DMS79 treated with DMSO at 0.1 percent for 48 hours (cell line): ENCODE results near the gene FBXW12.

ENCODE experiments used
- DNase-seq: peaks from one replicate; lab custom pipeline; 2025; lab: John Stamatoyannopoulos, UW

Gene FBXW12

DNA sequence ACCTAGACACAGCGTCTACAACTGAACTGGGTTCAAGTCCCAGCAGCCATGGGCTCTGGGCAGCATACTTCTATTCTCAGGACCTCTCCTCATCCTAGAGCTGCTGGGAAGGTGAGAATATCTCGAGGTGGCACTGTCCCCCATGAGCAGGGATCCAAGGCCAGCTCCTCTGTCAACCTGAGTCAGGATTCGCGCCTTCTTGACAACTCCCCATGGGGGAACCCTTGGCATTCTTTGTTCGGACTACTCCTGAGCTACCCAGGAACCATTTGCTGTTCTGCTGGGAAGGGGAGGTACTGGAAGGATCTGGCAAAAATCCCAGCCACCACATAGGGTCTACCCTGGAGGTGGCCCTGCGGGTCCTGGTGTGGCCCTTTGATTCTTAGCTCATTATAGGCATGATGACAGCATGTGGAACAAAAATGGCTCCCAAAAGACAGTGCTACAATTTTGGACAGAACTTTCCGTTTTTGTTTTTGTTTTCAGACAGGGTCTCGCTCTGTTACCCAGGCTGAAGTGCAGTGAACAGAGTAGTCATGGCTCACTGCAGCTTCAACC lies 35.6 kb downstream of the FBXW12 start:
- no peak for DNase-seq

DNA sequence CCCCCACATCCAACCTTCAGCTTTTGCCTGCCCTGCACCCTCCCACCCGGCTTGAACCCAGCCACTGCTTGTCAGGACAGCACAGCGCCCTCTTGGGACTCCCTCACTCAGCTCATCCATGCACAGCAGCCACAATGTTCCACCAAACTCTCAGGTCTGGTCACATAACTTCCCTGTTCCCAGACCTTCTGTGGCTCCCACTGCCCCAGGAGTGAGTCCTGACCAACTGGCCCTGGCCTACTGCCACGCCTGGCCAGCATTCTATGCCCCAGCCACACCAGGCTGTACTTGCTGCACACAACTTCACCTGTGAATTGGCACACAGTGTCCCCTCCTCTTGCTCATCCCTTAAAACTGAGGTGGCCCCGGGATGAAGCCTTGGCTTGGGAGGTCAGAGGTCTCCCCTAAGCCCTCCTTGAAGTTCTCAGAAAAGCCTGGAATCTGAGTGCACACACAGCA lies 36.8 kb downstream of the FBXW12 start:
- no peak for DNase-seq

DNA sequence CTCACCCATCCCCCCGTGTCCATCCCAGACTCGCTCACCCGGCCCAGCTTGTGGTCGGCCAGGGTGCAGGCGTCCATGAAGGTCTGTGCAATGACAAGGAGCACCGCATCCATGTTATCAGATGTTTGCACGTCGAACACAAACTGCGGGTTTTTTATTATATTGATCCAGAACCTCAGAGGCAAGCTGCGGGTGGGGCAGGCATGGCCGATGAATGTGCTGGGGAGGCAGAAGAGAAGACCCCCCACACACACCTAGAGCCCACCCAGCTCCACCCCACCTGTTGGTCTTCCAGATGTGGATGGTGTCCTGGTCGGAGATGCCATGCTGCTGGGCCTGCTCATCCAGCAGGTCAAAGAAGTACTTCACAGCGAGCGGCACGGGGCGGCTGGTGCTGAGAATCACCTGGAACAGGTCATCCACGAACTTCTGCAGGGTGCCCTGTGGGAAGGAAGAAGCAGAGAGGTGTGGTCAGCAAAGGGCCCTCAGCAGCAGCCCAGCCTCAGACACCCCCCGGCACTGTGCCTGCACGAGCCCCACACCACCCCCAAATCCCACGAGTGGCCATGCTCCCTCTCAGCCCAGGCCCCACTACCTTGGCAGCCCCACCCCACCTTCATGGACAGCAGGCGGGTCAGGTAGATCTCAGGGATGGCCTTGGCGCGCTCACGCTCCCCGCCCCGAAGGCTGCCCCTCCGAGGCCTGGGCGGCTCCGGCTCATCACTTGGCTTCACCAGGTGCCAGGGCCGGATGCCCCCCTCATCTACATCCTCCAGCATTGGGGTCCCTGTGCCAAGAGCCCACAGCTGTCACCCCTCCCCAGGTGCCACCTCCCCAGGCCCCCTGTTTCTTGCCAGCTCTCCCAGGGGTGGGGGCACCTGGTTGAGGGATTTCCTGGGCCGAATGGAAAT lies 37.5 kb downstream of the FBXW12 start:
- DNase-seq, result no peak

DNA sequence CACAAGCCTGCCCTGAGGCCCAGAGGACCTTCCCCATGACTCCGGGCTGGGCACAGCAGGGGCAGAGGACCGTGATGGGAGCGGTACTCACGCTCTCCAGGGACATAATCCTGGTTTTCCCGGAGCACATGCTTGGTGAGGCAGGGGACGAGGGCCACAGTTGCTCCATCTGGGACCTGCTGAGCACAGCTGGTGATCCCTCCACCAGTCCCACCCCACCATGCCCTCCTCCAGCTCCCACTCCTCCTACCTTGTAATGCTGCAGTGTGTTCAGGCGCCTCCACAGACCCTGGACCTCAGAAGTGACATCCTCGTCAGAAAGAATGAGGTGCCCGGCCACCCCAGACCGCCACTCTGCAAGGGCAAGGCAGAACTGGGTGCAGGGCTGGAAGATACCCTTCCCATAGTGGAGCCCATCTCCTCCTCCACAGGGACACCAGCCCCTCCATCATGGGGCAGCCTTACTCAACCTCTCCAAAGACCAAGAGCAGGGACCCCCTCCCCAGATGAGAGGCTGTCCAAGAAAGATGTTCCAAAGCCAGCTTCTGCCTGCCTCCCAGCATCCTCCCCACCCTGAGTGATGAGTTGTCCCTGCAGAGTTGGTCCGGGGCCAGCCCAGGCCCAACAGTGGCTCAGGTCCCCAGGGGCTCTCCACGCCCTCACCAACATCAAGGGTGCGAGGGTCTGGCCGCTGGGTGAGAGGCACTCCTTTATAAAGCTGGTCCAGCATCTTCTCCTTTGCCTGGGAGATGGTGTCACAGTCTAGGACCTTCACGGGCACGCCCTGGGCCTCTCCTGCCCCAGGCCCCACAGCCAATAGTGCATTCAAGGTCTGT lies 38.4 kb downstream of the FBXW12 start:
- DNase-seq, result no peak

DNA sequence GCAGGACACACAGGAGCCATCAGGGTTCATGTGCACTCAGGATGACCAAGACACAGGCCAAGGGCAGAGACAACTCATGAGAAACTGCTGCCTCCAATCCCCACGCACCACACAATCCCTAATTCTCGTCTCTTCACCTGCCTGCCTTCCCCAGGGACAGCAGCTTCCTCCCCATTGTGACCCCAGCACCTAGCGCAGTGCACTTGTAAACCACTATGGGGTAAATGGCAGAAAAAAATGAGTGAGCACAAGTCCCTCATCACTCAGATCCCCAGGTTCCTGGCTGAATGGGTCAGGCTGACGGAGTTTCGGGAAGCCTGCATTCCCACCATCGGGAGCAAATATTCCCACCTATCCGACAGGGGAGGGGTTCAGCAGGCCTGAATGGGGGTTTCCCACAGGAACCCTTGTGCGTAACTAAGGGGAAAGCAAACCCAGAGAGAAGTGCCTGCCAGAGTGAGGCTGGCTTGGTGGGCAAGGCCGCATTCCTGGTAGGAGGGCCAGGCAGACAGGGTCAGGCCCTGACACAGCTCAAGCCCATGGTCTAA lies 39.1 kb downstream of the FBXW12 start:
- no peak for DNase-seq

DNA sequence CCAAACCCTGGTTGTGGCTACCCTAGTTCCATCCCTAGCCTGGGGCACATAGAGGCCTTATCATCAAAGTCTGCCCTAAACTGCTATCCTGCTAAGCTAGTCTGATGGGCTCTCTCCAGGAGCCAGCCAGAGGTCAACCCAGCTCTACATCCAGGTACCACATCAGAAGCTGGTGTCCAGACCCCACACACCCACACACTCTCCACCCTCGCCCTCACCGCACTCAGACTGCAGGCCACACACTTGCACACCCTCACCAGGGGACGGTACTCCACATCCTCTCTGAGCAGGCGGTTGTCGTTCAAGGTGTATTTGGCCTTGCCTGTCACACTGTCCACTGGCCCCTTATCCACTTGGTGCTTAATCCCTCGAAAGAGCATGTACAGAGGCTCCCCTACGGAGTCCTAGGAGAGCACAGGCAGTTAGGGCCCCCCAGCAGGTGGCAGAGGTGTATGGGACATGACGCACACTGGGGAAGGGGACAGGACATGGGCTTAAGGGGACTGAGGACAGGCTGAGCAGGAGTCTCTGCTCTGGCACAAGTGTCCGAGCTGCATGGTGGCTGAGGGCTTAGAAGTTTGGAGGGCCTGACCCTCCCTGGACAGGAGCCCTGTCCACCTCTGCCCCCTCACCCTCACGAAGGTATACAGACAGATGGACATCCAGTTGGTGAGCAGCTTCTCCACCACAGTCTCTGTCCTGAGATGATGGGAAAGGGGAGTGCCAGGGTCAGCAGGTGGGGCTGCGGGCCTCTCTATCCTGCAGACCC lies 39.8 kb downstream of the FBXW12 start:
- DNase-seq, result no peak

DNA sequence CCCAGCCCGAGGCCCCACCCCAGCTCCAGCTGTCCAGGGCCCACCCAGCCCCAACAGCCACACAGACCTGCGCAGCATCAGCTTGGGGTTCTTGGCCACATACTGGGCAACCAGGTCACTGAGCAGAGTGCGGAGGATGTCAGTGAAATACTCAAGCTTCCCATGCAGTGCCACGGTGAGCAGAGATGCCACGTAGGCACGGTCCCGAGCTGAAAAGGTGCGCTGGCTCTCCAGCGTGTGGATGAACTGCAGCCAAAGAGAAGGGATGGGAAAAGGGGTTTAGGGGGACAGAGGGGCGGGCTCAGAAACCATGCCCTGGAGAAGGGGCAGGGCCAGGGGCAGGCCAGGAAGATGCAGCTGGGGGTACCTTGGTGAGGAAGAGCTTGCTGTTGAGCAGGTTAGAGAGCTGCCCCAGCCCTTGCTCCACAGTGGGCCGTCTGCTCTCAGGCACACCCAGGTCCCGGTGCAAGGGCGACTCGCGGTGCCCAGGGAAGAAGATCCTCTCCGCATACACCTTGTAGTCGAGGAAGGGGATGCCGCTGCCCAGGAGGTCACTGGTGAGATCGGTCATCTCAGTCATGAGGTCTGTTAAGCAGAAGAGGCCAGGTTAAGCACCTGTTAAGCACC lies 40.5 kb downstream of the FBXW12 start:
- DNase-seq, result no peak

DNA sequence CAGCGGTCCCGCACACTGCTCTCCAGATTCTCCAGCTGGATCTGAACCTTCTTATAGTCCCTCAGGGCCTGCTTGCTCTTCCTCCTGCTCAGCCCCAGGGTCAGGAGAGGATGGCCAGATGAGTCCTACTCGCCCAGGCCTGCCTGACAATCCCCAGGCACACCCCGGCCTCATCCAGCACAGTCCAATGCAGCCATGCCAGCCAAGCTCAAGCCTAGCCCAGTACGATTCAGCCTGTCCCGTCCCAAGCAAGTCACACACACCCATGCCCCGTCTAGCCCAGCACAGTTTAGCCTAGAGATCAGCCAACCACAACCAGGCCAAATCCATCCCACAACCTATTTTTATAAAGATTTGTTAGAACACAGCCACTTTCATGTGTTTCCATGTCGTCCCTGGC lies 41.1 kb downstream of the FBXW12 start:
- no peak for DNase-seq

DNA sequence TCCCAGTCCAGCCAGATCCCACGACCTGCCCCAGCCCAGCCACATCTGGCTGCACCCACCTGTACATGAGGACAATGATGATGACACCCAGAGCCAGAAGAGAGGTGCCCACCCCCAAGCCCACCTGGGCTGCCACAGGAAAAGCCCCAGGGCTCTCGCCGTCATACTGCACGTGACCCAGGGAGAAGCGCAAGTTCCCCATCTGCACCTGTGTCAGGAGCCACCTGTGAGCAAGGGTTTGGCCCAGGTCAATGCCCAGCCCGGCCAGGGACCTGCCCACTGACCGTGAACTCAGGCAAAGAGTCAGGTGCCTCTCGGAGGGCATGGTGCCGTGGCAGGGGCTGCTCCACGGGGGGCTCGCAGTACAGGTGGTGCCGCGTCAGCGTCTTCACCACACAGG lies 41.6 kb downstream of the FBXW12 start:
- DNase-seq, result no peak

DNA sequence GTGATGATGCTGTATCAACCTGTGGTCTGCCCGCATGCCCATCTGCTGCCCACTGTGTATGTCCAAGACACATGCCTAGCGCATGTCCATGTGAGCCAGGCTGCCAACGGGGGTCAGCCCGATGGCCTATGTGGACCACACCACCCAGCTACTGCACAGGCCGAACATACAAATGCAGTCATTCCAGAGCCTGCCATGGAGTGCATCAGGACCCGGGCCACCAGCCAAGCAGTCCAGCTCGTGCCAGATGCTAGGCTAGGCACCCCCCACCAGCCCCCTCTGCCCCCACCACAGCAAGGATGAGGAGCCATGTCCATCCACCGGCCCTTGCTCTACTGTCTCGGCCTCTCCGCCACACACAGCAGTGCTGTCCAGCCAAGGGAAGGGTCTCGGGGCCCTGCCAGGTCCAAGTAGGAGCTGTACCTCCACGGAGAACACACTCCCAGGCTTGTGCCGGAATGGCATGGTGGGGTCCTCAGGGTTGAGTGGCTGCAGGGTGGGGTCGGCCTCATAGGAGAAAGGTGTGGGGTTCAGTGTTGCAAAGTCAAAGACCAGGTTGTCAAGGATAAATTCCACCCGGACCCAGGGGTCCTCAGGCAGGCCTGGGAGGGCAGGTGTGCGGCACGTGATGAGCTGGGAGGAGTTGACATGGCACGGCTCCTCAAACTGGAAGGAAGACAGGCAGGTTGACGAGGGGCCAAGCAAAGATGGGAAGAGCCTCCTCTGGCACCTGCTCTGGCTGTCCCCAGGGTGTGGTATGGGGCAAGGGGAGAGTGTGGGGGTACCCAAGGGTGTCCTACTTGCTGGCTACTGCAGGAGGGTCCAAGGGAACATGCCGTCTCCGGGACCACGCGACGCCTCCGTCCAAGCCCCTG lies 42.6 kb downstream of the FBXW12 start:
- no peak for DNase-seq

DNA sequence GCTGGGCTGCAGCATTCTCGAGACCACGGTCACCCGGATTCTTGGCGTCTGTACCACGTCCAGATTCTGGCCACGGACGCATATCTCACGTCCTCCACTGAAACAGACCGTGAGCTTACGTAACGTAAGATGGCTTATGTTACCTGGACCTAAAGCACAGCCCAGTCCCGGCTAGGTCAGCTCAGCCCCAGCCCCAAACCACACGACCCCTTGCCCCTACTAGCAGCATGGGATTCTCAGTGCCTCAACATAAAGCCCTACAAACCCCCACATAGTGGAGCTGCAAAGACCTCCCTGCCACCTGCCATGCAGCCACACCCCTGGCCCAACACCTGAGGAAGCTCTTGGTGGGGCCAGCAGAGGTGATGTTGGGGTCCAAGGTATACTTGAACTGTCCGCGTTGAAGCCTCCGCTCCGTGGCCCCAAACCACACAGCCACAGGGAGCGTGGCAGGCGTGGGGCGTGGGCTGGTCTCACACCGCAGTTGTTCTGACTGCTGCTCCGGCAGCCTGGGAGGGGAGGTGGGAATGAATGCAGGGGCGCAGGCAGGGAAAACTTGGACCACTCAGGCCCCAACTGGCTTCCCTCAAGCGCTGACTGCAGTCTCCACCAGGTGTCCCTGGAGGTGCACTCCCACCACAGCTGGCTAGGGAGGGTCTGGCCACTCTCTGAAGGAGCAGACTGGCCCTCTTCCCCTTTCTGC lies 43.4 kb downstream of the FBXW12 start:
- DNase-seq, result no peak

DNA sequence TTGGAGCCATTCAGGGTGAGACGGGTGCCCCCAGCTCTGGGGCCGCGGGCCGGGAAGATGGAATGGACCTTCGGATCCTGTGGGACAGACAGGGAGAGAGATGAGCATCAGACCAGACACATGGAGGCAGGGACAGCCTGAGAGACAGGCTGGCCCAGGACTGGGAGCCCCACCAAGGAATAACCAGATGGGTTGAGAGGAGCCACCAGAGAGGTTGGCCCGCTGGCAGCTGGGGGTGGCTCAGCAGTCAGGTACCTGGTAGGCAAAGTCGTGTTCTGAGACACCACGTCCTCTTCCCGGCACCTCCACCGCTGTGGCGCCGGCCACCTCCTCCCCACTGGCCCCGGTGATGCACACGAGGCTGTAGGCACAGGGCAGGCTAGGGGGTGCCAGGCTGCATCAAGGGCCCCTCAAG lies 44.1 kb downstream of the FBXW12 start:
- no peak for DNase-seq

DNA sequence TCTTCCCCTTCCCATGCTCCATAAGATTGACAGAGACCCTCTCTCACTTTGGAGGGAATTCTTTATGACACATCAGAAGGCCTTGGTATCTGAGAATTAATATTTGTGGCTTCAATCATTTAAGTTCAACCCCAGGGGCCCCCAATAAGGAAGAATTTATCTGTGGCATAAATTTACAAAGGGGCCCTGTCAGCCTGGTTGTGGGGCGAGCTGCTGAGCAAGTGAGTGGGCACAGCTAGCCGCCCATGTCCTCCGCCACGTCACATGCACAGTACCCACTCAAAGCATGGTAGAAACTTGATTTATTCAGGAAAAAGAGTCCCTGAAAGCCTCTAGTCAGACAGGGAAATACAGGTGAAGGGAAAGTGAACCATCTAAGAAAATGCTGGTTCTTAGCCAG lies 44.5 kb downstream of the FBXW12 start:
- no peak for DNase-seq

DNA sequence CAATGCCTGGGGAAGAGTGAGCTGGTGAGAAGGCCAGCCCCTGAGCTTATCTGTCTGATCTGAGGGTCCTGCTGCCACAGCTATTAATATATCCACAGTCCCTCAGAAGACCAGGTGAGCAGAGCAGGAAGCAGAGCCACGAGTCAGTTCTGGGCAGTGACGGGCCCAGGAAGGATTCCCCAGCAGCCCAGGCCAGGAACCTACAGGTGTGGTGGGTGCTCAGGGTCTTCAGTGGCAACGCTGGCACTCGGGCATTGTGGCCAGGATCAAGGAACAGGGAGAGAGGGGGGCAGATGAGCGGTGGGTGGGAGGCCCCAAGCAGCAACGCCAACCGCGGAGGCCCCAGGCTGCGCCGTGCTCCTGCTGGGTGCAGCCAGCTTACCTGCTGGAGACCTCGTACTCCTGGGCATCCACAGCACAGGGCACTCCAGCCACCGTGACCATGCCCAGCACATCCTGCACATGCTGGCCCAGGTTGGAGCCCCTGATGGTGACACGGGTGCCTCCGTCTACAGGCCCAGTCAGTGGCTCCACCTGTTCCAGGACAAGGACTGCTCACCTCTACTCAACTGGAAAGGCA lies 45.6 kb downstream of the FBXW12 start:
- no peak for DNase-seq

DNA sequence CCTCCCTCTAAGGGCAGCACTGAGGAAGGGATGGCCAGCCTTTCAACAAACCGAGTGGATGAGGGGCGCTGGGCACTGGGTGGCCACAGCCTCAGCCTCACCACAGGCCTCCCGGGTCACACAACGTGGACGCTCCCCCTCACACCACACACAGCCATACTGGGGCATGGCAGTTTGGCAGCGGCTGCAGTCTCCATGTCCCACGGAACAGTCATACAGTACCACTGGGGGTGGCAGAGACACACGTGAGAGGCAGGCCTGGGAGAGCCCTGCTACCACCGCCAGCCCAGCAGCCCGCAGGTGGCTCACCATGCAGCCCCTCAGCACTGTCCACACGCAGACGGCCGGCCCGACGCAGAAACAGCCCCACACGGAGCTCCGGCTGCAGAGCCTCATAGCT lies 46.1 kb downstream of the FBXW12 start:
- no peak for DNase-seq

DNA sequence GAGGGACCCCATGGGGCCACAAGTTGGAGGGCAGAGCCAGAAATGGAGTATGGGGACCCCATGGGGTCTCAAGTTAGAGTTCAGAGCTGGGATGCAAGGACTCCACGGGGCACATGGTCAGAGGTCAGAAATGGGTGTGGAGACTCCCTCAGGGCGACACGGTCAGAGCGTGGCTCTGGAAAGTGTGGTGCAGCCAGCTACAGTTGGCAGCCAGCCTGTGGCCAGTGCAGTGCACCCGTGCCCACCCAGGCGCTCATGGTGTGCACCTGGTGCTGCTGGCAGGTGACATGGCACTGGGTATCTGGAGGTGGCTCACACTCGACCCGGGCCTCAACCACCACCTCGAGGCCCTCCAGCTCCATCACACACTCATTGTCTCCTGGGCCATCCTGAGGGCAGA lies 46.6 kb downstream of the FBXW12 start:
- DNase-seq, result no peak

DNA sequence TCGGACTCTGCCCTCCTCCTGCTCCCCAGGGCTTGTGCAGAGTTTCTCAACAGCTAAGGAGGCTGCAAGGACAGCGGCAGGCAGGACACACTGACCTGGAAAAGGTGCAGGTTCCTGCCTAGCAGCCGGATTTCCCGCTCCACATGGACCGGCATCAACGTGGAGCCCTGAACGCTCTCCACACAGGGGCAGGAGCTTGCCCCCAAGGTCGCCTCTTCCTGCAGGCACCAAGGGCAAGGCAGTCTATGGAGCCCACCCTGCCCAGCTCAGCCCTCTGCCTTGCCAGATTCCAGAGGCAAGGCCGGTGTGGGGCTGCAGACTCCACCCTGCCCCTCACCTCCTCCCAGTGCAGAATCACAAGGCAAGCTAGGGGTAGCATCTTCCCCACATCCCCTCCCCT lies 47.1 kb downstream of the FBXW12 start:
- no peak for DNase-seq

DNA sequence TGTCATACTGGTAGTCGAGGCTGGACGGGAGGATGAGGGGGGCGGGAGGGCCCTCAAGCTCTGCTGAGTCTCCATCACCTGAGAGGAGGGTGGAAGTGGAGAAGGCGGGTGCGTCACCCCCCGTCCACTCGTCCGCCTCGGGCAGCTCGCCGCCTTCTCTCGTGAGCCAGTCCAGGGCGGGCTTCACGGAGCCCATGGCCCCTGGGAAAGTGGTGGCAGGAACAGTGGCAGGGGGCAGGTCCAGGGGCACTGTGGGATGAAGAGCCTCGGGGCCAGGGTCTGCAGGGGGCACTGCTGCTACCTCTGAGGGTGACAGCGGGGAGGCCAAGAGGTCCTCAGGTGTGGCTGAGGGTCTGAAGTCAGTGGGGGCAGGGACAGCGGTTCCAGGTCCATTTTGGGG lies 47.6 kb downstream of the FBXW12 start:
- DNase-seq, result no peak

DNA sequence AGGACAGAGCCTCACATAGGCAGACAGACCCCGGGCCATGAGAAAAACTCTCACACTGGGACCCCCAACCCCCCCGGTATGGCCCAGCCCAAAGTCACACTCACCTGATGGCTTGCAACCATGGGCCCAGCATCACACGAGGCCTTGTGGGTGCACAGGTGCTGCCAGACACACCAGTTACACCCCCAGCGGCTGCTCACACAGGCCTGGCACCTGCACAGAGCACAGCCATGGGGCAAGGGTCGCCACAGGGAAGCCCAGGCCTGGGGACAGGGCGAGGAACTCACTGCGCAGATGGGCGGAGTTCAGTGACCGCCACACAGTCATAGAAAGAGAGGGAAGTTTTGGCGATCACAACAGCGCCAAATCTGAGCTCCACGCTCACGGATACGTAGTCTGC lies 48.5 kb downstream of the FBXW12 start:
- DNase-seq, result no peak
